HG03064 (cell line): ENCODE results near the gene SUPT3H.
"Not testable (repeated sequence)": the region's sequence is repeated elsewhere in the genome, so short reads cannot be mapped to it uniquely, and the experiment has no call there.

Source experiments
- ATAC-seq: cut with Tn5 transposase; IDR thresholded peaks from one replicate; pipeline ENCODE4 v1.9.1; 2021; ENCODE audit warnings: low read depth; ENCODE audit not compliant: unreplicated experiment

The SUPT3H gene

GRCh38 chr6:45187836-45188235 is 189.9 kb downstream of the SUPT3H start:
- ATAC-seq, result no peak

DNA sequence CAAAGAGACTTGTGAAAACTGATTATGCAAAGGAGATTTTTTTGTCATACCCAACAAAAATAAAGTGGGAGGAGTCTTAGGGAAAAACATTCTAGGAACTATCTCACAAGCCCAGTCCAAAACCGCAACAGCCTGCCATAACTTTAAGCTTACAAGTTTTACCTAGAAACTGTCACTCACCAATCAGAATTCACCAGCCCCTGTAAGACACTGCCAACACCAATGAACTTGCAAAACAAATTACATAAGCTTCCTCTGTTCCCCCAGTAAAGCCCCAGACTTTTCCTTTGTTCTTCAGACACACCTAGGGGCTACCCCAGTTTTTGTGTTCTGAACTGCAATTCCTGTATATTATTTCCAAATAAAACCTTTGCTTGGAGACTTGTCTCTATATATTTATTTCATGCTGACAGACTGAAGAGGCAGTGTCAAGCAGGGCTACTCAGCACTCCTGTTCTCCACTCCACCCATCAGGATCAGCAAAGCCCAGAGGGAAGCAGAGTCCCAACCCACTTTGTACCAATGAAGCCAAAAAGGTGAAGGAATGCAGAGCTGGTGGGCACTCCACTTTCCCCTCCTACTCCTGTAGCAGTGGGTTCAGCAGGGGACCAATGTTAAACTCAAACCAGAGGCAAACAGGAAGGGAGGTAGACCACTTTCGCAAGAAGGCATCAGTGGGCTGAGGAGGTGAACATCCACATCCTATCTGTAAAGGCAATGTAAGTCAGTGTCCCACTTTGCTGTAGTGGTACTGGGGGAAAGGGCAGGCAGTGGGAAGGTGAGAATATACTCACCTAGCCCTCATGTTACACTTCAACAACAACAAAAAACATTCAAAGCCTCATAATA is 192.1 kb downstream of the SUPT3H start:
- ATAC-seq, result no peak

DNA sequence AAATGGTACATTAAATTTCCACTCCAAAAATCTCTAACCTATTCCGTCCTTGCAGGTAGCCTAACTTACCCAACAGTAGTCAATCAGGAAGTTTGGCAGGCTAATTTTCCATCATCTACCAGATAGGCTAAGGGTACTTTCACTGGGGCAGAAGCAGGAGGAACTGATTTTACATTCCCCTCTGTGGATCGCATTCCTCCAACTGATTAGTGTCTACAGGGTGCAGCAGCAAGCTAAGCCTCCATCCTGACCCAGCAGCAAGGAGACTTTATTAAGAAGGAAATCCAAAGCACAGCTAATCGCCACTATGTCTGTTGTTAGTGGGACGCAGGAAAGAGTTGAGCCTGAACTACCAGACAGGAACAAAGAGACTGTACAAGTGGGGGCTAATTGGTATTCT is 192.8 kb downstream of the SUPT3H start:
- no peak for ATAC-seq

DNA sequence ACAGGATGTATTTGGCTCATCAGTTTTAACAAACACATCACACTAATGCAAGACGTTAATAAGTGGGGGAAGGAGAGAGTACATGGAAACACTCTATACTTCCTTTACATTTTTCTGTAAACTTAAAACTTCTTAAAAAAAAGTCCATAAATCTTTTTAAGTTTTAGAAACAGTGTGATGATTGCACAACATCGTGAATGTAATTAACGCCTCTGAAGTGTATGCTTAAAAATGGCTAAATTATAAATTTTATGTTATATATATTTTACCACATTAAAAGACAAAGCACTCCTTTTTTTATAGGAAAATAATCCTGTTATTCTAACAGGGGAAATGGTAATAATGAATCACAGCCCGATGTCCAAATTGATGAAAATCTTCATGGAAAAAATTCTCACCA is 193.7 kb downstream of the SUPT3H start:
- ATAC-seq, result no peak

DNA sequence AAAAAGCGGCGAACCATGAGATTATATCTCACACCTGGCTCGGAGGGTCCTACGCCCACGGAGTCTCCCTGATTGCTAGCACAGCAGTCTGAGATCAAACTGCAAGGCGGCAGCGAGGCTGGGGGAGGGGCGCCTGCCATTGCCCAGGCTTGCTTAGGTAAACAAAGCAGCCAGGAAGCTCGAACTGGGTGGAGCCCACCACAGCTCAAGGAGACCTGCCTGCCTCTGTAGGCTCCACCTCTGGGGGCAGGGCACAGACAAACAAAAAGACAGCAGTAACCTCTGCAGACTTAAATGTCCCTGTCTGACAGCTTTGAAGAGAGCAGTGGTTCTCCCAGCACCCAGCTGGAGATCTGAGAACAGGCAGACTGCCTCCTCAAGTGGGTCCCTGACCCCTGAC is 201.4 kb downstream of the SUPT3H start:
- not testable (repeated sequence) for ATAC-seq

- no peak for ATAC-seq
Measured at GRCh38 chr6:45175272-45175671, 202.5 kb downstream of the SUPT3H start.

- ATAC-seq, result no peak
Measured at GRCh38 chr6:45174045-45174444, 203.7 kb downstream of the SUPT3H start.

GRCh38 chr6:45171380-45171779 is 206.4 kb downstream of the SUPT3H start:
- ATAC-seq, result no peak

GRCh38 chr6:45170309-45170708 is 207.4 kb downstream of the SUPT3H start:
- no peak for ATAC-seq

GRCh38 chr6:45169815-45170214 is 207.9 kb downstream of the SUPT3H start:
- no peak for ATAC-seq

DNA sequence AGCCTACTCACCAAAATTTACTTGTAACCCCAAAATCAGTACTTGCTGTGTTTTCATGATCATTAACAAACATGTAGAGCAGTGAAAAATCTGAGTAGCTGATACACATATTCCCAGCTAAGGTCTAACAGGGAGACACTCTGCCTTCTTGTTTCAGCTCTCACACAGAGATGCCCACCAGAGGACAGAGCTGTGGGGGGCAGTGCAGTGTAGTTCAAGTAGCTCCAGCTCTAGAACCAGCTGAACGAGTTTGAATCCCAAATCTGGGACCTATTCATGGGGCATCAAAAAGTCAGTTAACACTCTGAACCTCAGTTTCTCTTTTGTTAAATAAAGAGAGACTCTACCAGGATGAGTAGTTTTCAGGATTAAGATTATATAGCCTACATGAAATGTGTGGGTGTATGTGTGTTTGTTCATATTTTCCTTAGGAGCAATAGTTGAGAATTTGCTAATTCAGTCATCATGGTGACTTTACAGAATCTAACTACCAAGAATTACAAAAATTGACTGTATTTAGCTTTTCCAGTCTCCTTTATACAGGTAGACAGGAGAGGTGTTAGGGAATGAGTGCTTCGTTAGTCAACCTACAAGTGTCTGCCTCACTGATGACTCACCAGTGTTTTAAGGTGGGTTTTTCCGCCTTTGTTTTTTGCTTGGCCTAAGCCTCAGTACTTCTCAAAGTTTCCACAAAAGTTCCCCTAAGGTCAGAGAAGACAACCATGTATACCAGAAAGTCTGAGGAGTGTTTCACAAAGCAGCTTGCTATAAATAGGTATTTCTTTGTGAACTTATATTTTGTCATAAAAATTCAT is 213.6 kb downstream of the SUPT3H start:
- peak; percentile 85 for ATAC-seq

- ATAC-seq, result no peak
Measured at GRCh38 chr6:45160305-45160704, 217.4 kb downstream of the SUPT3H start.

- peak; percentile 100 for ATAC-seq
Measured at GRCh38 chr6:45156075-45156474, 221.7 kb downstream of the SUPT3H start.

GRCh38 chr6:45155341-45155894 is 222.3 kb downstream of the SUPT3H start:
- no peak for ATAC-seq

- no peak for ATAC-seq
Measured at GRCh38 chr6:45154679-45155078, 223.1 kb downstream of the SUPT3H start.

- ATAC-seq, result no peak
Measured at GRCh38 chr6:45148711-45149341, 228.9 kb downstream of the SUPT3H start.

DNA sequence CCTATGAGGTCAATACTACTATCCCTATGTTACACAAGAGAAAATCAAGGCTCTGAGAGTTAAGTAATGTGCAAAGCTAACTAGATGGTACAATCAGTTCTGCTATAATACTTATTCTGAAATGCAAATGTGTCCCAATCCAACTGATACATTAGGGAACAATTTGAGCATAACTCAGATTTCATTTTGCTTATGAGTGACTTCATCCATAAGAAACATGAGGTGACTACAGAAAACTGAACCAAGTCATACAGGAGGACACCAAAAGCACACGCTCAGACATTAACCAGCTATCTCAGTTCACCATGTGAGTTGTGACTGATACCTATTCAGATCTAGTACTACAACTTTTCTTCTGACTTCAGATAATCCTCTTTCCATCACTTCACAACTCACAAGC is 229.5 kb downstream of the SUPT3H start:
- no peak for ATAC-seq

DNA sequence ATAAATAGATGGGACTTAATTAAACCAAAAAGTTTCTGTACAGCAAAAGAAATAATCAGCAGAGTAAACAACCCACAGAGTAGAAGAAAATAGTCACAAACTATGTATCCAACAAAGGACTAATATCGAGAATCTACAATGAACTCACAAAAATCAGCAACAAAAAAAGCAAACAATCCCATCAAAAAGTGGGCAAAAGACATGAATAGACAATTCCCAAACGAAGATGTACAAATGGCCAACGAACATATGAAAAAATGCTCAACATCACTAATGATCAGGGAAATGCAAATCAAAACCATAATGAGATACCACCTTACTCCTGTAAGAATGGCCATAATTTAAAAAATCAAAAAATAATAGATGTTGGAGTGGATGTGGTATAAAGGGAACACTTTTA is 232.1 kb downstream of the SUPT3H start:
- ATAC-seq, result not testable (repeated sequence)

DNA sequence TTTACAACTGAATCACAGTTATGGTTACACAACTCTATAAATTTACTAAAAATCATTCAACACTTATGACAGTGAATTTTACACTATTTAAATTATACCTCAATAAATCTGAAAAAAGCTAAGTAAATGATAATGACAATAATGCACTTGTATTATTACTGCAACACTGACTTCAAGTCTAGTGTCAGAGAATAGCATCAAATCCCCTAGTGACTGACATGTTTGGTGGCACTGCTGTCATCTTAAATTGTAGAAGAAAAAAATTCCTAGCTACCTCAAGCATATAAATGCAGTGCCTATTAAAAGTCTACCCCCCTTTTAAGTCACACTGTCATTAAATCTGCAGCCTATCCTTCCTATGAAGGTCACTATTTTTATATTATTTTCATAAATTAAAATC is 239.0 kb downstream of the SUPT3H start:
- ATAC-seq, result no peak

GRCh38 chr6:45136495-45136894 is 241.2 kb downstream of the SUPT3H start:
- ATAC-seq, result no peak
